ENCODE measurements around the gene SUPT6H. TPM values are rescaled to one million over a fixed set of nuclear protein-coding genes. Genes with fewer than 3 reads are reported as not detected.

SUPT6H gene
- total and polyA plus RNA-seq, 9 of the 15 experiments (the other 6 are each of a cell fraction or from before 2014, with no cell fraction given): 1.7 to 77.7 (median 49.2) TPM

- TF ChIP-seq E4F1 (CRISPR knock-in tag; IDR thresholded peaks at IDR 0.05; ENCODE audit: borderline replicate concordance): no peak
- TF ChIP-seq L3MBTL2 (IDR thresholded peaks at IDR 0.05): peak; percentile 95
- no peak for TF ChIP-seq POLR3A (IDR thresholded peaks at IDR 0.05; ENCODE audit: borderline replicate concordance, extremely low read depth, insufficient read depth, insufficient read length)
- TF ChIP-seq ZNF830 (CRISPR knock-in tag; IDR thresholded peaks at IDR 0.05): 0 out of 2 replicates have a peak, but pooled peaks have one; percentile 38
- TF ChIP-seq ZMIZ1 (IDR thresholded peaks at IDR 0.05; ENCODE audit: low read depth in 2 of 2, low read length in 2 of 2): peak in 1 of 2 experiments; percentile 10; a peak in 1 of 4 replicates
- TF ChIP-seq GABPB1 (CRISPR knock-in tag; IDR thresholded peaks at IDR 0.05): peak; percentile 54; the same call in 1 of the 2 replicates
- peak; percentile 80 for TF ChIP-seq ZFX (CRISPR knock-in tag; IDR thresholded peaks at IDR 0.05)
- TF ChIP-seq HDAC6 (IDR thresholded peaks at IDR 0.05; ENCODE audit: low read depth, low read length): no peak
- no peak for TF ChIP-seq ZNF398 (CRISPR knock-in tag; IDR thresholded peaks at IDR 0.05)
- TF ChIP-seq MTA2 (IDR thresholded peaks at IDR 0.05; ENCODE audit: low read depth): no peak
- peak in 1 of 2 experiments; percentile 72; a peak in 1 of 4 replicates for TF ChIP-seq NONO (IDR thresholded peaks at IDR 0.05; ENCODE audit: low read depth in 2 of 2, low read length in 1 of 2)
Observed at GRCh38 chr17:28725660-28726225, 63.7 kb downstream of the SUPT6H start (continued).

All from K562 (cell line).